AG09319 (cell line): ENCODE results near the gene IL6ST.

ENCODE experiments used
- DNase-seq: peaks from one replicate; pipeline ENCODE4 v3.0.0-alpha.2; 2010; ENCODE audit warnings: low read depth; ENCODE audit errors: extremely low read depth
- TF ChIP-seq, protein P1 (sequence below): IDR thresholded peaks from 2 replicates; pipeline ENCODE4 v1.5.1; 2011; ENCODE audit warnings: low read depth, mild to moderate bottlenecking, inconsistent platforms, low read length, moderate library complexity

The IL6ST gene

GRCh38 chr5:56011835-56012234 lies 17.1 kb upstream of the IL6ST start:
- TF ChIP-seq, protein P1, sequence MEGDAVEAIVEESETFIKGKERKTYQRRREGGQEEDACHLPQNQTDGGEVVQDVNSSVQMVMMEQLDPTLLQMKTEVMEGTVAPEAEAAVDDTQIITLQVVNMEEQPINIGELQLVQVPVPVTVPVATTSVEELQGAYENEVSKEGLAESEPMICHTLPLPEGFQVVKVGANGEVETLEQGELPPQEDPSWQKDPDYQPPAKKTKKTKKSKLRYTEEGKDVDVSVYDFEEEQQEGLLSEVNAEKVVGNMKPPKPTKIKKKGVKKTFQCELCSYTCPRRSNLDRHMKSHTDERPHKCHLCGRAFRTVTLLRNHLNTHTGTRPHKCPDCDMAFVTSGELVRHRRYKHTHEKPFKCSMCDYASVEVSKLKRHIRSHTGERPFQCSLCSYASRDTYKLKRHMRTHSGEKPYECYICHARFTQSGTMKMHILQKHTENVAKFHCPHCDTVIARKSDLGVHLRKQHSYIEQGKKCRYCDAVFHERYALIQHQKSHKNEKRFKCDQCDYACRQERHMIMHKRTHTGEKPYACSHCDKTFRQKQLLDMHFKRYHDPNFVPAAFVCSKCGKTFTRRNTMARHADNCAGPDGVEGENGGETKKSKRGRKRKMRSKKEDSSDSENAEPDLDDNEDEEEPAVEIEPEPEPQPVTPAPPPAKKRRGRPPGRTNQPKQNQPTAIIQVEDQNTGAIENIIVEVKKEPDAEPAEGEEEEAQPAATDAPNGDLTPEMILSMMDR, result no peak
- DNase-seq, result peak; percentile 80

- no peak for DNase-seq
- TF ChIP-seq, protein P1, result no peak
Observed at GRCh38 chr5:56010431-56010830, 15.7 kb upstream of the IL6ST start.

GRCh38 chr5:56006600-56006999 lies 11.8 kb upstream of the IL6ST start:
- TF ChIP-seq, protein P1, result no peak
- no peak for DNase-seq

GRCh38 chr5:56006094-56006493 lies 11.3 kb upstream of the IL6ST start:
- DNase-seq, result no peak

DNA sequence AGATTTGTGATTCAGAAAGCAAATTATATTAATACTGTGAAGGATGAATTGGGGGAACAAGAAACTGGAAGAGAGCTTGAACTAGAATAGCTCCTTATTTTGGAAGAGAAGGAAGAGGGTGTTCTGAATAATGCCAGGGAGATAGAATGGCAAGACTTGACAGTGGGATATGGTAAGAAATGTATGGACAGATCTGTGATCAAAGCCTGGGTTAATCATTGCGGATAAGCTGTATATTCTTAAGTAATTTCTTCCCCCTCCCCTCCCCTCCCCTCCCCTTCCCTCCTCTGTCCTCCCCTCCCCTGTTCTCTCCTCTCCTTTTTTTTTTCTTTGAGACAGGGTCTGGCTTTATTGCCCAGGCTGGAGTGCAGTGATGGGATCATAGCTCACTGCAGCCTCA lies 10.1 kb upstream of the IL6ST start:
- TF ChIP-seq, protein P1, result no peak
- DNase-seq, result no peak

More at GRCh38 chr5:56006094-56006493, 11.3 kb upstream of the IL6ST start:
- TF ChIP-seq, protein P1, result no peak

- TF ChIP-seq, protein P1, result no peak
- no peak for DNase-seq
Observed at GRCh38 chr5:56003679-56004078, 8.9 kb upstream of the IL6ST start.

DNA sequence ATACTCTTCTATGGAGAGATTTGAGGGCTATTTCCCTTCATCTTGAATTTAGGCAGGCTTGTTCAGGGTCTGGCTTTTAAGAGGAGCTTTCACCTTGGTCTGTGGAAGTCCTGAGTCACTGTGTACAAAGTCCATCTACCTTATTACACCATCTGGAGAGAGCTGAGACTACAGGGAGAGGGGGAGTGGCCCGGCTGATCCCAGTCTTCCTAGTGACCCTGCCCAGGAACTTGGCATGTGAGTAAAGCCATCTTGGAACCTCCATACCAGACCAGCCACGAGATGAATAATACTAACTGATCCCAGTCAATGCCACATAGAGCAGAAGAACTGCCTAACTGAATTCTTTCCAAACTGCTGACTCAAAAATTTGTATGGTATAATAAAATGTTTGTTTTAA lies 8.4 kb upstream of the IL6ST start:
- no peak for DNase-seq
- TF ChIP-seq, protein P1, result no peak
